ENCODE measurements around the gene CLSTN3.
A peak's percentile ranks its signal among the peaks of the same experiment; 100 is the strongest.

The CLSTN3 gene

GRCh38 chr12:7129872-7130691 is at the start of gene CLSTN3:
CLSTN3 (plus strand) TSS chr12:7130371; CDS start chr12:7130649, 278 bp downstream.
- DNase-seq (ENCODE audit: low read depth) = peak; percentile 68

- no peak for DNase-seq (ENCODE audit: low read depth)
Observed at GRCh38 chr12:7081037-7081436, 49.1 kb upstream of the CLSTN3 start.

- no peak for DNase-seq (ENCODE audit: low read depth)
Observed at GRCh38 chr12:7083125-7083524, 47.0 kb upstream of the CLSTN3 start.

- DNase-seq (ENCODE audit: low read depth) = no peak
Observed at GRCh38 chr12:7089196-7089871, 40.8 kb upstream of the CLSTN3 start.

- peak; percentile 15 for DNase-seq (ENCODE audit: low read depth)
Observed at GRCh38 chr12:7090222-7090998, 39.8 kb upstream of the CLSTN3 start.

GRCh38 chr12:7091171-7091570 is 39.0 kb upstream of the CLSTN3 start:
- no peak for DNase-seq (ENCODE audit: low read depth)

- DNase-seq (ENCODE audit: low read depth) = peak; percentile 45
Observed at GRCh38 chr12:7091660-7092228, 38.4 kb upstream of the CLSTN3 start.

- peak; percentile 95 for DNase-seq (ENCODE audit: low read depth)
Observed at GRCh38 chr12:7092229-7092985, 37.8 kb upstream of the CLSTN3 start, which contains the start of gene C1R. C1R (minus strand) TSS chr12:7092445; CDS start chr12:7092388, 57 bp downstream.

- DNase-seq (ENCODE audit: low read depth) = no peak
Observed at GRCh38 chr12:7092986-7093460, 37.1 kb upstream of the CLSTN3 start.

GRCh38 chr12:7093486-7093885 is 36.7 kb upstream of the CLSTN3 start:
- DNase-seq (ENCODE audit: low read depth) = no peak

GRCh38 chr12:7093892-7094291 is 36.3 kb upstream of the CLSTN3 start:
- DNase-seq (ENCODE audit: low read depth) = peak; percentile 57

GRCh38 chr12:7096006-7096932 is 33.9 kb upstream of the CLSTN3 start:
- DNase-seq (ENCODE audit: low read depth) = no peak

- DNase-seq (ENCODE audit: low read depth) = no peak
Observed at GRCh38 chr12:7096979-7097378, 33.2 kb upstream of the CLSTN3 start.

- DNase-seq (ENCODE audit: low read depth) = no peak
Observed at GRCh38 chr12:7099290-7099996, 30.7 kb upstream of the CLSTN3 start.

- no peak for DNase-seq (ENCODE audit: low read depth)
Observed at GRCh38 chr12:7100239-7100638, 29.9 kb upstream of the CLSTN3 start.

- peak; percentile 13 for DNase-seq (ENCODE audit: low read depth)
Observed at GRCh38 chr12:7101047-7101693, 29.0 kb upstream of the CLSTN3 start.

GRCh38 chr12:7101694-7102131 is 28.5 kb upstream of the CLSTN3 start:
- no peak for DNase-seq (ENCODE audit: low read depth)

GRCh38 chr12:7102582-7102981 is 27.6 kb upstream of the CLSTN3 start:
- DNase-seq (ENCODE audit: low read depth) = no peak

Data from EH (cell line).